Fibroblast of lung (primary cell): Measurements from ENCODE around the gene CORO1C.

Experiments
- CTCF ChIP-seq, 2 donors: IDR thresholded peaks in 1 of 2; conservative IDR thresholded peaks in 1 of 2; 1 replicate in 1 of 2; 2 replicates in 1 of 2; pipeline ENCODE4 v1.5.1; 2011 to 2012; ENCODE audit warnings: low read length in 2 of 2, control low read depth in 1 of 2, inconsistent platforms in 1 of 2, low read depth in 1 of 2, mild to moderate bottlenecking in 1 of 2
- EZH2 ChIP-seq: IDR thresholded peaks from 2 replicates; pipeline ENCODE4 v1.5.1; 2012; ENCODE audit warnings: low read length, control low read depth, mild to moderate bottlenecking; ENCODE audit errors: missing control alignments

GRCh38 chr12:108629824-108630476 is 101.4 kb downstream of the CORO1C start:
- TF ChIP-seq EZH2, result no peak
- no peak for TF ChIP-seq CTCF (conservative IDR thresholded peaks at IDR 0.05 in 1 of 2, IDR thresholded peaks at IDR 0.05 in 1 of 2; ENCODE audit: low read depth in 1 of 2, low read length in 2 of 2)
